Loucy (cell line): Measurements from ENCODE around the gene NBEA.

ENCODE experiments used
- H2AFZ ChIP-seq: fragments of 200-600 bp; sonication (generic); 2 replicates; pipeline ENCODE4 v1.6.0; 2016; ENCODE audit warnings: antibody characterized with exemption, mild to moderate bottlenecking, low read length, moderate library complexity
- H3F3A ChIP-seq: fragments of 200-600 bp; 2 replicates; pipeline ENCODE4 v1.6.0; 2016; ENCODE audit warnings: antibody characterized with exemption, low read depth, mild to moderate bottlenecking
- H3K27me3 ChIP-seq: fragments of 200-600 bp; sonication (generic); 2 replicates; pipeline ENCODE4 v1.6.1; 2014; ENCODE audit warnings: low read length, mild to moderate bottlenecking; ENCODE audit not compliant: insufficient read depth, poor library complexity, severe bottlenecking
- H3K36me3 ChIP-seq: fragments of 200-600 bp; sonication (generic); 2 replicates; pipeline ENCODE4 v1.6.1; 2016; ENCODE audit warnings: low read length; ENCODE audit not compliant: insufficient read depth
- H3K4me1 ChIP-seq: fragments of 200-600 bp; sonication (generic); 2 replicates; pipeline ENCODE4 v1.5.1; 2014; ENCODE audit warnings: low read length, mild to moderate bottlenecking; ENCODE audit not compliant: insufficient read depth, poor library complexity, severe bottlenecking
- H3K4me2 ChIP-seq: fragments of 200-600 bp; sonication (generic); 2 replicates; pipeline ENCODE4 v1.6.0; 2014; ENCODE audit warnings: antibody characterized with exemption, low read length, low read depth, mild to moderate bottlenecking; ENCODE audit not compliant: poor library complexity, severe bottlenecking
- H3K4me3 ChIP-seq: fragments of 200-600 bp; sonication (generic); 2 replicates; pipeline ENCODE4 v1.5.1; 2014; ENCODE audit warnings: low read length, mild to moderate bottlenecking, mixed read lengths; ENCODE audit not compliant: poor library complexity, severe bottlenecking
- H3K79me2 ChIP-seq: fragments of 200-600 bp; sonication (generic); 2 replicates; pipeline ENCODE4 v1.6.1; 2014; ENCODE audit warnings: low read length; ENCODE audit not compliant: insufficient read depth
- H3K9ac ChIP-seq: fragments of 200-600 bp; sonication (generic); 2 replicates; pipeline ENCODE4 v1.6.0; 2014; ENCODE audit warnings: mild to moderate bottlenecking, low read depth, low read length, moderate library complexity; ENCODE audit not compliant: poor library complexity, severe bottlenecking
- H3K9me2 ChIP-seq: fragments of 200-600 bp; sonication (generic); replicated peaks from 2 replicates; pipeline ENCODE4 v1.6.1; 2016; ENCODE audit warnings: low read depth, low read length, mixed read lengths
- H3K9me3 ChIP-seq: fragments of 200-600 bp; sonication (generic); 2 replicates; pipeline ENCODE4 v1.6.1; 2014; ENCODE audit warnings: mild to moderate bottlenecking, antibody characterized with exemption, low read length, low read depth; ENCODE audit not compliant: insufficient read depth
- H4K20me1 ChIP-seq: fragments of 200-600 bp; sonication (generic); 2 replicates; pipeline ENCODE4 v1.6.0; 2014; ENCODE audit warnings: antibody characterized with exemption, low read length, mild to moderate bottlenecking; ENCODE audit not compliant: insufficient read depth, poor library complexity, severe bottlenecking
- EZH2phosphoT487 ChIP-seq: fragments of 200-600 bp; IDR thresholded peaks from 2 replicates; pipeline ENCODE4 v1.6.1; 2018; ENCODE audit warnings: antibody characterized with exemption, mild to moderate bottlenecking, moderate library complexity, borderline replicate concordance
- TF ChIP-seq, protein P1 (sequence below): fragments of 200-600 bp; sonication (generic); conservative IDR thresholded peaks from 2 replicates; pipeline ENCODE4 v1.5.1; 2014; ENCODE audit warnings: mild to moderate bottlenecking, antibody characterized with exemption, low read length

NBEA gene

DNA sequence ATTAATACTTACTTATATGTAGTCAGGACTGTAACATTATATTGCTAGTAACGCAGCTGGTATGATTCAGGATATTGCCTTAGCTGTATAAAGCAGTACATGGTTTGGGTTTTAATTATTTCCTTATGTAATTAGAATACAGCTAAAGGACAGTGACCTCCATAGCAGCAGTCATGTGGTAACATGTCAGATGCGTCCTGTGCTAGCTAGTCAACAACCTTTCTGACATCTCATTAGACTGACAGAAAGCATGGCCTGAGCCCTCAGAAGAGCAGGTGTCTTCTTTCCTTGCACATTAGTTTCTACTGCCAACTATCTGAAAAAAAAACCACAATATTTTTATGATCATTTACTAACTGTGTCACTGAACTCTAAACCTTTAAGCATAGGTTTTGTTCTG is 412.2 kb downstream of the NBEA start:
- H3K9ac ChIP-seq, result no peak overlapping the region
- H2AFZ ChIP-seq, result no peak overlapping the region
- no peaks in the 10 kb centered on the region for H3K9me2 ChIP-seq
- no peaks in the 10 kb centered on the region for H4K20me1 ChIP-seq
- no peaks in the 10 kb centered on the region for H3K36me3 ChIP-seq
- no peak overlapping the region for H3K4me3 ChIP-seq
- H3K4me2 ChIP-seq, result no peak overlapping the region
- H3F3A ChIP-seq, result no peaks in the 10 kb centered on the region; the same call in 1 of the 2 replicates
- H3K4me1 ChIP-seq, result peaks cover 13% of the 10 kb centered on the region
- no peaks in the 10 kb centered on the region for H3K27me3 ChIP-seq
- no peaks in the 10 kb centered on the region for H3K9me3 ChIP-seq
- TF ChIP-seq, protein P1, sequence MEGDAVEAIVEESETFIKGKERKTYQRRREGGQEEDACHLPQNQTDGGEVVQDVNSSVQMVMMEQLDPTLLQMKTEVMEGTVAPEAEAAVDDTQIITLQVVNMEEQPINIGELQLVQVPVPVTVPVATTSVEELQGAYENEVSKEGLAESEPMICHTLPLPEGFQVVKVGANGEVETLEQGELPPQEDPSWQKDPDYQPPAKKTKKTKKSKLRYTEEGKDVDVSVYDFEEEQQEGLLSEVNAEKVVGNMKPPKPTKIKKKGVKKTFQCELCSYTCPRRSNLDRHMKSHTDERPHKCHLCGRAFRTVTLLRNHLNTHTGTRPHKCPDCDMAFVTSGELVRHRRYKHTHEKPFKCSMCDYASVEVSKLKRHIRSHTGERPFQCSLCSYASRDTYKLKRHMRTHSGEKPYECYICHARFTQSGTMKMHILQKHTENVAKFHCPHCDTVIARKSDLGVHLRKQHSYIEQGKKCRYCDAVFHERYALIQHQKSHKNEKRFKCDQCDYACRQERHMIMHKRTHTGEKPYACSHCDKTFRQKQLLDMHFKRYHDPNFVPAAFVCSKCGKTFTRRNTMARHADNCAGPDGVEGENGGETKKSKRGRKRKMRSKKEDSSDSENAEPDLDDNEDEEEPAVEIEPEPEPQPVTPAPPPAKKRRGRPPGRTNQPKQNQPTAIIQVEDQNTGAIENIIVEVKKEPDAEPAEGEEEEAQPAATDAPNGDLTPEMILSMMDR, result no peak
- TF ChIP-seq EZH2phosphoT487, result no peak
- H3K79me2 ChIP-seq, result no peaks in the 10 kb centered on the region

GRCh38 chr13:35354882-35355281 is 412.8 kb downstream of the NBEA start:
- H3K9ac ChIP-seq, result no peak overlapping the region
- TF ChIP-seq EZH2phosphoT487, result no peak
- TF ChIP-seq, protein P1, result no peak
- no peaks in the 10 kb centered on the region for H3K9me3 ChIP-seq
- peaks cover 13% of the 10 kb centered on the region for H3K4me1 ChIP-seq
- no peaks in the 10 kb centered on the region for H4K20me1 ChIP-seq
- no peaks in the 10 kb centered on the region for H3K9me2 ChIP-seq
- H3F3A ChIP-seq, result no peaks in the 10 kb centered on the region; the same call in 1 of the 2 replicates
- H3K4me3 ChIP-seq, result no peak overlapping the region
- no peak overlapping the region for H2AFZ ChIP-seq
- H3K27me3 ChIP-seq, result no peaks in the 10 kb centered on the region
- H3K79me2 ChIP-seq, result no peaks in the 10 kb centered on the region
- H3K36me3 ChIP-seq, result no peaks in the 10 kb centered on the region
- H3K4me2 ChIP-seq, result no peak overlapping the region

DNA sequence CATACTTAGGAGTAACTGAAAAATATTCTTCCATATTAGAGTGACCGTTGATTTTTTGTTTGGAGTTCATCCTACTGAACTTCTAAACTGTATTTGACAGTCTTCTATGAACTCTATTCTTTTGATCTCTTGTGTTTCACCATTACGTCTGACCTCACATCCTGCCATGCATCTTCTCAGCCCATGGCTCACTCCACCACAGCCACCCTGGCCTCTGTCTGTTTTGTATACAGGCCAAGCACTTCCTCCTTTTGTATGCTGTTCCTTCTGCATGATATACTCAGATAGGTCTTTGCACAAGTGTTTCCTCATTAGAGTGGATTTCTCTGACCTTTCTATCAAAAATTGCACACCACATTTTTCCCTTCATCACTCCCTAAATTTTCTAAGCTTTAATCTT is 414.5 kb downstream of the NBEA start:
- TF ChIP-seq EZH2phosphoT487, result no peak
- TF ChIP-seq, protein P1, result no peak
- Histone ChIP-seq H3K9me2 (no peaks in the 10 kb centered on the region), H3K79me2 (no peaks in the 10 kb centered on the region), H3K4me2 (peak overlapping the region; percentile 36), H3K4me1 (peaks cover 13% of the 10 kb centered on the region), H3F3A (no peaks in the 10 kb centered on the region; the same call in 1 of the 2 replicates), H3K9ac (peak overlapping the region; percentile 27), H2AFZ (peak overlapping the region; percentile 81), H3K36me3 (no peaks in the 10 kb centered on the region), H3K4me3 (no peak overlapping the region), H3K9me3 (no peaks in the 10 kb centered on the region), H3K27me3 (no peaks in the 10 kb centered on the region), H4K20me1 (no peaks in the 10 kb centered on the region)
